K562 (cell line): ENCODE measurements around the gene ARHGAP4. TPM values are rescaled to one million over a fixed set of nuclear protein-coding genes. Genes with fewer than 3 reads are reported as not detected.
A peak's percentile ranks its signal among the peaks of the same experiment; 100 is the strongest.

Source experiments
- ATAC-seq: fragments of 200-7000 bp; cut with Tn5 transposase; 3 replicates; pipeline ENCODE4 v1.9.1; 2020; ENCODE audit warnings: moderate library complexity
- BruUV-seq: library from RNA; stranded (reverse); fragments of 400-500 nt; replicated peaks from 2 replicates; lab custom pipeline; 2021; lab: Mats Ljungman, UMichigan
- CTCF ChIA-PET: fragments of 300-600 bp; formaldehyde crosslinking; extraction: SDS; loops from one replicate; lab custom pipeline; 2021; ENCODE audit warnings: low intra/inter-chr PET ratio; lab: Yijun Ruan, JAX
- POLR2A ChIA-PET: fragments of 300-600, 350-650 bp; sonication (Branson Sonifier 250); formaldehyde crosslinking; extraction: SDS; loops from one replicate; lab custom pipeline; 2021; ENCODE audit warnings: antibody characterized with exemption, inconsistent platforms; lab: Yijun Ruan, JAX
- DNase-seq, 4 experiments: peaks; one replicate each; pipeline versions ENCODE4 v3.0.0 to v3.0.0-alpha.2; 2011 to 2018; ENCODE audit warnings: low spot score in 3 of 4, mixed read lengths in 3 of 4; ENCODE audit errors: extremely low read depth in 1 of 4
- FAIRE-seq: peaks from 2 replicates; lab custom pipeline; 2011; peaks lifted over from hg19 to GRCh38; lab: Jason Lieb, UNC
- H2AFZ ChIP-seq: 2 replicates; pipeline ENCODE4 v1.6.0; 2011; ENCODE audit warnings: low read depth, low read length, control low read depth, inconsistent platforms
- H3K27ac ChIP-seq: fragments of 200-600 bp; 3 replicates; pipeline ENCODE4 v1.8.0; 2011; ENCODE audit warnings: low read depth, mild to moderate bottlenecking, control low read depth, inconsistent platforms, low read length, moderate library complexity, mixed read lengths; ENCODE audit errors: extremely low read depth
- H3K27me3 ChIP-seq, 2 experiments: fragments of 300-600 bp in 1 of 2; 2 replicates in 1 of 2; 3 replicates in 1 of 2; pipeline versions ENCODE4 v1.6.0 to v1.8.0; 2011; ENCODE audit warnings: inconsistent platforms in 2 of 2, low read length in 2 of 2, mild to moderate bottlenecking in 1 of 2, mixed read lengths in 1 of 2, moderate library complexity in 1 of 2; ENCODE audit not compliant: control insufficient read depth in 2 of 2, insufficient read depth in 2 of 2
- H3K36me3 ChIP-seq: fragments of 300-600 bp; 3 replicates; pipeline ENCODE4 v1.8.0; 2011; ENCODE audit warnings: mild to moderate bottlenecking, low read length, inconsistent platforms; ENCODE audit not compliant: control insufficient read depth, insufficient read depth
- H3K4me1 ChIP-seq, 2 experiments: fragments of 200-600 bp in 1 of 2; replicated peaks in 1 of 2; 2 replicates in 1 of 2; 3 replicates in 1 of 2; pipeline versions ENCODE4 v1.5.1 to v1.8.0; 2011; ENCODE audit warnings: inconsistent platforms in 2 of 2, low read length in 2 of 2, mild to moderate bottlenecking in 1 of 2, mixed read lengths in 1 of 2, moderate library complexity in 1 of 2; ENCODE audit not compliant: control insufficient read depth in 2 of 2, insufficient read depth in 2 of 2
- H3K4me2 ChIP-seq: 2 replicates; pipeline ENCODE4 v1.6.1; 2011; ENCODE audit warnings: low read length, control low read depth, inconsistent platforms, mixed read lengths; ENCODE audit not compliant: insufficient read depth
- H3K4me3 ChIP-seq: fragments of 200-600 bp; sonication (generic), shearing (Covaris generic); 2 replicates; pipeline ENCODE4 v1.5.1; 2016; ENCODE audit warnings: control low read depth, inconsistent platforms
- H3K79me2 ChIP-seq: fragments of 200-600 bp; 3 replicates; pipeline ENCODE4 v1.8.0; 2011; ENCODE audit warnings: low read length, inconsistent platforms; ENCODE audit not compliant: control insufficient read depth, insufficient read depth
- H3K9ac ChIP-seq, 2 experiments: 2 replicates each; pipeline versions ENCODE4 v1.6.0 to v1.6.1; 2011; ENCODE audit warnings: low read depth in 2 of 2, low read length in 2 of 2, control low read depth in 1 of 2, inconsistent platforms in 1 of 2, mild to moderate bottlenecking in 1 of 2, mixed read lengths in 1 of 2; ENCODE audit not compliant: insufficient read depth in 1 of 2
- H3K9me1 ChIP-seq: one replicate; pipeline ENCODE4 v1.6.0; 2011; ENCODE audit warnings: inconsistent platforms, mild to moderate bottlenecking, low read length, moderate library complexity; ENCODE audit not compliant: control insufficient read depth, insufficient read depth
- H3K9me3 ChIP-seq: replicated peaks from 2 replicates; pipeline ENCODE4 v1.5.1; 2011; ENCODE audit warnings: low read depth, low read length, inconsistent platforms; ENCODE audit not compliant: control insufficient read depth, insufficient read depth
- H4K20me1 ChIP-seq: replicated peaks from 2 replicates; pipeline ENCODE4 v1.6.1; 2011; ENCODE audit warnings: low read length, inconsistent platforms, mixed read lengths; ENCODE audit not compliant: control insufficient read depth, insufficient read depth
- ARID2 ChIP-seq: fragments of 450-650 bp; IDR thresholded peaks from 2 replicates; pipeline ENCODE4 v1.6.1; 2017; ENCODE audit warnings: antibody characterized with exemption, mild to moderate bottlenecking
- CBX3 ChIP-seq, 2 experiments: IDR thresholded peaks; 1 replicate in 1 of 2; 2 replicates in 1 of 2; pipeline ENCODE4 v1.6.1; 2012; ENCODE audit warnings: inconsistent platforms in 2 of 2, low read length in 2 of 2, borderline replicate concordance in 1 of 2, control low read depth in 1 of 2
- CREM ChIP-seq: IDR thresholded peaks from 2 replicates; pipeline ENCODE4 v1.6.1; 2014; ENCODE audit warnings: antibody characterized with exemption, low read depth
- PURB ChIP-seq: sonication (generic); formaldehyde crosslinking; IDR thresholded peaks from 2 replicates; pipeline ENCODE4 v1.9.0; 2021; ENCODE audit warnings: low read depth, mild to moderate bottlenecking, missing genetic modification reagents
- RB1 ChIP-seq: fragments of 450-650 bp; IDR thresholded peaks from 2 replicates; pipeline ENCODE4 v1.6.1; 2017; ENCODE audit warnings: low read depth, mild to moderate bottlenecking
- WGBS: fragments of 100-300 bp; shearing (Covaris generic); methylation state at CpG from one replicate; pipeline ENCODE4 v1.1.6; 2016; ENCODE audit warnings: low coverage, mixed read lengths; ENCODE audit not compliant: insufficient coverage; ENCODE audit errors: missing lambda C conversion rate; 5-methylcytosine and 5-hydroxymethylcytosine counted together
- in situ Hi-C: fragments of 300-500 bp; cut with MboI; formaldehyde crosslinking; loops from 4 replicates; pipeline ENCODE4 v1.15.0; 2018; ENCODE audit warnings: inconsistent platforms, mixed read lengths
- intact Hi-C: fragments of 100-400 bp; cut with micrococcal nuclease; formaldehyde crosslinking; loops from 2 replicates; pipeline ENCODE4 v1.14.2; 2022
- polyA plus RNA-seq, 8 experiments: library from polyadenylated mRNA; depleted of rRNA in 4 of 8; stranded (reverse) in 5 of 8; unstranded in 3 of 8; fragments of >200 nt; fragmentation: Nextera tagmentation in 2 of 8; fragmentation: Illumina TruSeq in 1 of 8; extraction: Ambion mirVana in 2 of 8; extraction: Trizol in 1 of 8; gene quantifications; 2 replicates each; pipeline versions ENCODE4 v1.2.1 to v1.2.3, GENCODE V29; 2011 to 2014; ENCODE audit warnings: inconsistent platforms in 1 of 8, missing spikeins in 1 of 8
- total RNA-seq, 7 experiments: library from RNA; depleted of rRNA in 6 of 7; stranded (reverse); fragments of >200 nt in 6 of 7; fragmentation: Illumina TruSeq in 2 of 7; extraction: Trizol in 2 of 7; gene quantifications; 2 replicates each; pipeline versions ENCODE4 v1.2.1 to v1.2.3, GENCODE V29; 2011 to 2021; ENCODE audit warnings: low replicate concordance in 1 of 7
- TF ChIP-seq, protein P1 (sequence below): fragments of 250-450 bp; sonication (Bioruptor Pico); IDR thresholded peaks from 2 replicates; pipeline ENCODE4 v1.4.0; 2020; ENCODE audit warnings: mild to moderate bottlenecking, moderate library complexity

Gene ARHGAP4
- total and polyA plus RNA-seq, 9 of the 15 experiments (the other 6 are each of a cell fraction or from before 2014, with no cell fraction given), result 0.30 to 81.8 (median 13.5) TPM

DNA sequence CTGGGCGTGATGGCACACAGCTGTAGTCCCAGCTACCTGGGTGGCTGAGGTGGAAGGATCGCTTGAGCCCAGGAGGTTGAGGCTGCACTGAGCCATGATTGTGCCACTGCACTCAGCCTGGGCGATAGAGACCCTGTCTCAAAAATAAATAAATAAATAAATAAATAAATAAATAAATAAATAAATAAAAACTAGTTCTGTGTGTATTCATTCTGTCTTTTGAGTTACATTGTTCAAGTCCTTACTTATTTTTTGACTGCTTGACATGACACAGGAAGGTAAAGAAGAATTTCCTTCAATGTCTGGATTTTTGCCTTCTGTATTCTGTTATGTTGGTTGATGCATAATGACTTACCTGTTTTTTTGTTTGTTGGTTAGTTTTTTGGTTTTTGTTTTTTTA lies 11.0 kb upstream of the ARHGAP4 start (continued):
- TF ChIP-seq, protein P1, sequence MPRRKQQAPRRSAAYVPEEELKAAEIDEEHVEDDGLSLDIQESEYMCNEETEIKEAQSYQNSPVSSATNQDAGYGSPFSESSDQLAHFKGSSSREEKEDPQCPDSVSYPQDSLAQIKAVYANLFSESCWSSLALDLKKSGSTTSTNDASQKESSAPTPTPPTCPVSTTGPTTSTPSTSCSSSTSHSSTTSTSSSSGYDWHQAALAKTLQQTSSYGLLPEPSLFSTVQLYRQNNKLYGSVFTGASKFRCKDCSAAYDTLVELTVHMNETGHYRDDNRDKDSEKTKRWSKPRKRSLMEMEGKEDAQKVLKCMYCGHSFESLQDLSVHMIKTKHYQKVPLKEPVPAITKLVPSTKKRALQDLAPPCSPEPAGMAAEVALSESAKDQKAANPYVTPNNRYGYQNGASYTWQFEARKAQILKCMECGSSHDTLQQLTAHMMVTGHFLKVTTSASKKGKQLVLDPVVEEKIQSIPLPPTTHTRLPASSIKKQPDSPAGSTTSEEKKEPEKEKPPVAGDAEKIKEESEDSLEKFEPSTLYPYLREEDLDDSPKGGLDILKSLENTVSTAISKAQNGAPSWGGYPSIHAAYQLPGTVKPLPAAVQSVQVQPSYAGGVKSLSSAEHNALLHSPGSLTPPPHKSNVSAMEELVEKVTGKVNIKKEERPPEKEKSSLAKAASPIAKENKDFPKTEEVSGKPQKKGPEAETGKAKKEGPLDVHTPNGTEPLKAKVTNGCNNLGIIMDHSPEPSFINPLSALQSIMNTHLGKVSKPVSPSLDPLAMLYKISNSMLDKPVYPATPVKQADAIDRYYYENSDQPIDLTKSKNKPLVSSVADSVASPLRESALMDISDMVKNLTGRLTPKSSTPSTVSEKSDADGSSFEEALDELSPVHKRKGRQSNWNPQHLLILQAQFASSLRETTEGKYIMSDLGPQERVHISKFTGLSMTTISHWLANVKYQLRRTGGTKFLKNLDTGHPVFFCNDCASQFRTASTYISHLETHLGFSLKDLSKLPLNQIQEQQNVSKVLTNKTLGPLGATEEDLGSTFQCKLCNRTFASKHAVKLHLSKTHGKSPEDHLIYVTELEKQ (CRISPR knock-in tag), result no peak
- no peak for TF ChIP-seq CBX3 (IDR thresholded peaks at IDR 0.05; ENCODE audit: borderline replicate concordance in 1 of 2, low read length in 2 of 2)

DNA sequence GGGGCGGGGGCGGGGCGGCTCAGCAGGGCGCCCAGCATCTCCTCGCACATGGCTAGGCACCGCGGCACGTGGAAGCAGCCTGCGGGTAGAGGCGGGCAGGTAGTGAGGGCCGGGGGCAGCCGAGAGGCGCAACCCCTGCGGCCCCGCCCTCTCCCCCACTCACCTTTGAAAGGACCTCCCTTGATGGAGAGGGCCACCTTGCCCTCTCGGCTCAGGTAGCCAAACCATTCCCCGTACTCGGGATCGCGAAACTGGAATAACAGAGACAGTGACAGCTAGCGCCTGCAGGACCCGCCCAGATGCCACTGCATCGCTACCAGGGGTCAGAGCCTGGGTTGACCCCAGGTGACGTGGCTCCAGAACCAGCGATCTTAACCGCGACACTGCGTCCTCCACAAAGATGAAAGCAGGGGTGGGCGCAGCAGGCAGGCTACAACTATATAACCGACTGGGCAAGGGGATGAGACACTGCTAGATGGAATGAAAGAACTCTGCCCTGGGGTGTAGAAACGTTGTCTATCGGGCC lies 9.3 kb upstream of the ARHGAP4 start:
- peak overlapping the region; percentile 83 for H2AFZ ChIP-seq
- TF ChIP-seq CREM (0 out of 2 replicates have a peak, but pooled peaks have one; percentile 21), RB1 (0 out of 2 replicates have a peak, but pooled peaks have one; percentile 9), ARID2 (no peak), PURB (CRISPR knock-in tag) (no peak)

More for the DNA sequence above, 9.3 kb upstream of the ARHGAP4 start:
- intact Hi-C loops (no loop called here), in situ Hi-C loops (no loop called here)
- BruUV-seq, result no TSS peak
- 22% methylated on average over 15 of the region's 32 CpGs for WGBS
- ATAC-seq (peak; percentile 7), FAIRE-seq (peak; percentile 49), DNase-seq (peak in 2 of 4 experiments; percentile 28 to 45)
- ChIA-PET POLR2A (interaction anchor here (0.6 to 2.0 kb wide), 4 partner anchors 10 to 141 kb away, joined by 3 to 12 read pairs (median 4); partner anchors contain the start of genes IDH3G, RENBP and SSR4), CTCF (no interaction called here)
- peaks cover 12 to 40% of the 10 kb centered on the region in 2 experiments; a peak in 4 of 5 replicates for H3K4me1 ChIP-seq
- H3K36me3 ChIP-seq, result peaks cover 36% of the 10 kb centered on the region; the same call in 2 of the 3 replicates
- no peaks in the 10 kb centered on the region for H3K27me3 ChIP-seq
- peak overlapping the region; percentile 45 to 87 for H3K9ac ChIP-seq
- peak overlapping the region; percentile 61 for H3K4me2 ChIP-seq
- no peaks in the 10 kb centered on the region for H4K20me1 ChIP-seq
- no peaks in the 10 kb centered on the region for H3K9me1 ChIP-seq
- no peaks in the 10 kb centered on the region for H3K9me3 ChIP-seq
- peak overlapping the region; percentile 29 for H3K4me3 ChIP-seq
- peaks cover 32% of the 10 kb centered on the region for H3K79me2 ChIP-seq
- peak overlapping the region; percentile 46; the same call in 1 of the 3 replicates for H3K27ac ChIP-seq
